Endodermal cell (in vitro differentiated cells): Measurements from ENCODE around the gene LHX2. TPM values are rescaled to one million over a fixed set of nuclear protein-coding genes. Genes with fewer than 3 reads are reported as not detected.

Experiments used
- DNase-seq: peaks from one replicate; pipeline ENCODE4 v3.0.0-alpha.2; 2017
- H3K27ac ChIP-seq: 2 replicates; pipeline ENCODE4 v1.5.1; 2013; ENCODE audit warnings: mild to moderate bottlenecking, low read depth, low read length, moderate library complexity
- H3K27me3 ChIP-seq: 2 replicates; pipeline ENCODE4 v1.6.1; 2013; ENCODE audit warnings: mild to moderate bottlenecking, low read length, moderate library complexity; ENCODE audit not compliant: insufficient read depth, control insufficient read depth, poor library complexity, severe bottlenecking
- H3K36me3 ChIP-seq: 2 replicates; pipeline ENCODE4 v1.7.0; 2013; ENCODE audit warnings: mild to moderate bottlenecking, low read length, moderate library complexity; ENCODE audit not compliant: control insufficient read depth, insufficient read depth
- H3K4me1 ChIP-seq: one replicate; pipeline ENCODE4 v1.7.0; 2013; ENCODE audit warnings: low read length; ENCODE audit not compliant: control insufficient read depth, insufficient read depth
- H3K4me3 ChIP-seq: 2 replicates; pipeline ENCODE4 v1.5.1; 2013; ENCODE audit warnings: mild to moderate bottlenecking, low read length, moderate library complexity
- H3K9ac ChIP-seq: 2 replicates; pipeline ENCODE4 v1.6.1; 2013; ENCODE audit warnings: mild to moderate bottlenecking, low read length, moderate library complexity; ENCODE audit not compliant: poor library complexity, severe bottlenecking; ENCODE audit errors: extremely low read depth
- H3K9me3 ChIP-seq: 2 replicates; pipeline ENCODE4 v1.6.1; 2013; ENCODE audit warnings: mild to moderate bottlenecking, low read length, moderate library complexity; ENCODE audit not compliant: control insufficient read depth
- H3K27ac Mint-ChIP-seq: 2 replicates; pipeline ENCODE4 v1.8.0; 2020; ENCODE audit warnings: mixed read lengths
- H3K27me3 Mint-ChIP-seq: 2 replicates; pipeline ENCODE4 v1.8.0; 2021; ENCODE audit warnings: mild to moderate bottlenecking, mixed read lengths; ENCODE audit not compliant: insufficient read depth
- H3K36me3 Mint-ChIP-seq: 2 replicates; pipeline ENCODE4 v1.8.0; 2020; ENCODE audit warnings: low read depth, mixed read lengths
- H3K4me1 Mint-ChIP-seq: 2 replicates; pipeline ENCODE4 v1.8.0; 2020; ENCODE audit warnings: mixed read lengths
- H3K4me3 Mint-ChIP-seq: 2 replicates; pipeline ENCODE4 v1.8.0; 2020; ENCODE audit warnings: mild to moderate bottlenecking, moderate library complexity, mixed read lengths
- H3K9me3 Mint-ChIP-seq: 2 replicates; pipeline ENCODE4 v1.8.0; 2020; ENCODE audit warnings: mild to moderate bottlenecking, mixed read lengths
- WGBS, 2 experiments: methylation state at CpG; one replicate each; pipeline versions ENCODE4 v1.1.5 to v1.1.7; 2013; ENCODE audit warnings: missing lambda C conversion rate in 2 of 2, mixed read lengths in 1 of 2; ENCODE audit not compliant: insufficient coverage in 1 of 2, insufficient read length in 1 of 2; 5-methylcytosine and 5-hydroxymethylcytosine counted together
- total RNA-seq, 2 donors: library from RNA; stranded (reverse); fragmentation: NEBNext Ultra II Directional in 1 of 2; extraction: Animal tissue kit (Norgen Biotek cat#: 25700) in 1 of 2; gene quantifications; 2 replicates in 1 of 2; 3 replicates in 1 of 2; pipeline ENCODE4 v1.2.1, GENCODE V29; 2021
- TF ChIP-seq, protein P1 (sequence below): fragments of 200-600 bp; sonication (generic); conservative IDR thresholded peaks from 2 replicates; pipeline ENCODE4 v1.5.0; 2021; ENCODE audit warnings: antibody characterized with exemption, mild to moderate bottlenecking

Gene LHX2
- total RNA-seq, 2 donors from 2014 or later: 0.20 to 0.29 TPM

DNA sequence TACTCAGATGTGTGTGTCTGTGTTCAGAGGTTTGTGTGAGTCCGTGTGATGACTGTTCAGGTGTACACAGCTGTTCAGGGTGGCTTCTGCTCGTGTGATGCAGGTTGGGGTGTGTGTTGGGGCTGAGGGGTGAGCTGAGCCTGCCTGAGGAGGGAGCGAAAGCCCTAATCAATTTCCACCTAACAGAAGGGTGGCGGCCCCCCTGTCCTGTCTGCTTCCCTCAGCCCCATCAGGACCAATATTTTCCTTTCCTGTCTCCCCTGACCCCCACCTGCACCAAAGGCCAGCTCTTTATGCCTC is 30.2 kb downstream of the LHX2 start:
- peaks cover 63% of the 10 kb centered on the region for H3K27me3 ChIP-seq

DNA sequence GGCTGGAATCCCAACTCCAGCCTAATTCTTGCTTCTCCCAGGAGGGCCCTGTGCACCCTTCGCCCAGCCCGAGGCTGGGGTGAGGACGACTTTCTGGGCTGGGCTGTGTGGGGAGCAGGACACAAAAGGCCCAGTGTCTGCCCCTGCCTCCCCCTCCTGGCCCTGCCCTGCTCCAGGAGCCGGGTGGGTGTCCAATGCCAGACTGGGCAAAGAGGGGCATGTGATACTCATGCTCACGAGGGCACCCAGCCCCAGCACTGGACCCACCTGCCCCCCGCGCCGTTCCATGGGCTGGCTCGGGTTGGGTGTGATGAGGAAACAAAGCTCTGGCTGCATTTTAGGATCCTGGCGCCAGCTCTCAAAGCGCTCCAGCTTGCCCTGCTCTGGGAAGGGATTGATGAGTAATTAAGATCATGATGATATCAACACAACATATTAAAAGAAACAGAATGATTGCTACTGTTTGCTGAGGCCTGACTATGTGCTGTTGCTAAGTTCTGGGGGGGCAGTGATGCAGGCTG is 30.7 kb downstream of the LHX2 start:
- WGBS, 2 experiments: 90% methylated on average over 3 to 11 of the region's 11 CpGs
- peaks cover 94% of the 10 kb centered on the region for H3K27me3 Mint-ChIP-seq

More for the DNA sequence above, 30.2 kb downstream of the LHX2 start:
- TF ChIP-seq, protein P1, sequence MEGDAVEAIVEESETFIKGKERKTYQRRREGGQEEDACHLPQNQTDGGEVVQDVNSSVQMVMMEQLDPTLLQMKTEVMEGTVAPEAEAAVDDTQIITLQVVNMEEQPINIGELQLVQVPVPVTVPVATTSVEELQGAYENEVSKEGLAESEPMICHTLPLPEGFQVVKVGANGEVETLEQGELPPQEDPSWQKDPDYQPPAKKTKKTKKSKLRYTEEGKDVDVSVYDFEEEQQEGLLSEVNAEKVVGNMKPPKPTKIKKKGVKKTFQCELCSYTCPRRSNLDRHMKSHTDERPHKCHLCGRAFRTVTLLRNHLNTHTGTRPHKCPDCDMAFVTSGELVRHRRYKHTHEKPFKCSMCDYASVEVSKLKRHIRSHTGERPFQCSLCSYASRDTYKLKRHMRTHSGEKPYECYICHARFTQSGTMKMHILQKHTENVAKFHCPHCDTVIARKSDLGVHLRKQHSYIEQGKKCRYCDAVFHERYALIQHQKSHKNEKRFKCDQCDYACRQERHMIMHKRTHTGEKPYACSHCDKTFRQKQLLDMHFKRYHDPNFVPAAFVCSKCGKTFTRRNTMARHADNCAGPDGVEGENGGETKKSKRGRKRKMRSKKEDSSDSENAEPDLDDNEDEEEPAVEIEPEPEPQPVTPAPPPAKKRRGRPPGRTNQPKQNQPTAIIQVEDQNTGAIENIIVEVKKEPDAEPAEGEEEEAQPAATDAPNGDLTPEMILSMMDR: no peak
- no peak overlapping the region for H3K4me3 ChIP-seq
- Mint-ChIP-seq H3K36me3 (no peaks in the 10 kb centered on the region), H3K27ac (no peak overlapping the region), H3K4me3 (peak overlapping the region; percentile 49), H3K27me3 (peaks cover 93% of the 10 kb centered on the region), H3K4me1 (peaks cover 4% of the 10 kb centered on the region), H3K9me3 (no peaks in the 10 kb centered on the region)
- H3K4me1 ChIP-seq: no peaks in the 10 kb centered on the region
- 79% methylated on average over 4 of the region's 4 CpGs; no CpG with 5 or more reads in 1 of the 2 experiments for WGBS, 2 experiments
- H3K9me3 ChIP-seq: no peaks in the 10 kb centered on the region
- no peaks in the 10 kb centered on the region for H3K36me3 ChIP-seq
- no peak for DNase-seq
- no peak overlapping the region for H3K27ac ChIP-seq
- H3K9ac ChIP-seq: no peak overlapping the region

DNA sequence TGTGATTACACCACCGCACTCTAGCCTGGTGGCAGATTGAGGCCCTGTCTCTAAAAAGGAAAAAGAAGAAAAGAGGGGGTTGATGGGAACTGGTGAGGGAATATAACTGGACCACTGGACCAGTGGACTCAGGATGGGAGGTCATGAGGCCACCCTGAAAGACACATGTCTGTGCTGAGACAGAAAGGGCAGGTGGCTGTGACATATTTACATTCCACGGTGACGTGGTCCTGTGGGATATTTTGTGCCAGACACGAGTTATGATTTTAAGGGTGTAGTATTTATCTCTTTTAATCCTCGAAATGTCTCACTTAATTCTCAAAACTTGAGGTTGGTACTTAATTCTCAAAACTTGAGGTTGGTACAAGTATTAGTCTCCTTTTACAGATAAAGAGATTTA is 32.9 kb downstream of the LHX2 start:
- TF ChIP-seq, protein P1: no peak
- no peak overlapping the region for H3K4me3 ChIP-seq
- H3K27me3 ChIP-seq: peaks cover 65% of the 10 kb centered on the region
- H3K9ac ChIP-seq: no peak overlapping the region
- H3K36me3 ChIP-seq: no peaks in the 10 kb centered on the region
- Mint-ChIP-seq H3K27ac (no peak overlapping the region), H3K36me3 (no peaks in the 10 kb centered on the region), H3K4me1 (no peaks in the 10 kb centered on the region), H3K4me3 (no peak overlapping the region), H3K9me3 (no peaks in the 10 kb centered on the region), H3K27me3 (peaks cover 74% of the 10 kb centered on the region)
- WGBS, 2 experiments: 94% methylated on average over 5 of the region's 5 CpGs
- no peaks in the 10 kb centered on the region for H3K4me1 ChIP-seq
- no peaks in the 10 kb centered on the region for H3K9me3 ChIP-seq
- no peak for DNase-seq
- no peak overlapping the region for H3K27ac ChIP-seq

More for the DNA sequence above, 30.7 kb downstream of the LHX2 start:
- H3K36me3 Mint-ChIP-seq: no peaks in the 10 kb centered on the region
- Histone ChIP-seq H3K9me3 (no peaks in the 10 kb centered on the region), H3K36me3 (no peaks in the 10 kb centered on the region), H3K27me3 (peaks cover 68% of the 10 kb centered on the region), H3K9ac (no peak overlapping the region), H3K4me3 (no peak overlapping the region), H3K27ac (no peak overlapping the region), H3K4me1 (no peaks in the 10 kb centered on the region)
- TF ChIP-seq, protein P1: no peak
- no peaks in the 10 kb centered on the region for H3K9me3 Mint-ChIP-seq
- H3K4me1 Mint-ChIP-seq: peaks cover 4% of the 10 kb centered on the region
- no peak overlapping the region for H3K4me3 Mint-ChIP-seq
- DNase-seq: no peak
- no peak overlapping the region for H3K27ac Mint-ChIP-seq
